Fibroblast of skin of right biceps (primary cell): ENCODE data around the gene HEG1.

ENCODE experiments used
- DNase-seq: peaks from one replicate; pipeline ENCODE4 v3.0.0-alpha.2; 2013

Gene HEG1

GRCh38 chr3:125043599-125044151 lies 12.1 kb downstream of the HEG1 start:
- DNase-seq: no peak

DNA sequence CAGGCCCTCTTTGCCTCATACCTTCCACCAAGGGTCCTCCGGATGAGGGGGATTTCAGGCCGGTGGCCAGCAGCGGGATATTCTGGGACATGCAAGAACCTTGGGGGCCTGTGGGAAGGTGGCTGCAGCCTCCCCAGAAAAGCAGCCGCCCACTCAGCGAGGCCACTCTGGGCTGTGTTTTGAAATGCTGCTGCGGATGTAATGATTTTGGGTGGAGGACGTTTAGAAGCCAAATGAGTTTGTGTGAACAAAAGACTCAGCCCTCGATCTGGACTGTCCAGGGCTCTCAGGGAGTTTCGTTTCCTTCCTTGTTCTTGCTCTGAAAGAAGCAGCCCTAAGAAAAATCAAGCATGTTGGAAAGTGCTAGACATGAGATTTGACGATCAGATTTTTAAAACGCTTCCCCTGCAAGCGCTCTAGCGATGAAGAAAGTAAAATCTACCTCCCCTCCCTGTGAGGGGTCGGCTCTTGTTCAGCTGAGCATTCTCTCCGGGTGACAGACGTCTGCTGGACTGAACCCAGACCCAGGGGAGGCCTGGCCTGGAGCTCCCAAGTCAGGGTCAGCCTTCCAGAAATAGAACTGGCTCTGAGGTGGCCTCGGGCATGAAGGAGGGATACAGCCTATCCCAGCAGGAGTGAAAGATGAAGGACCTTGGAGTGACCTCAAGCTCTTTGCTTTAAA lies 12.9 kb downstream of the HEG1 start:
- no peak for DNase-seq

DNA sequence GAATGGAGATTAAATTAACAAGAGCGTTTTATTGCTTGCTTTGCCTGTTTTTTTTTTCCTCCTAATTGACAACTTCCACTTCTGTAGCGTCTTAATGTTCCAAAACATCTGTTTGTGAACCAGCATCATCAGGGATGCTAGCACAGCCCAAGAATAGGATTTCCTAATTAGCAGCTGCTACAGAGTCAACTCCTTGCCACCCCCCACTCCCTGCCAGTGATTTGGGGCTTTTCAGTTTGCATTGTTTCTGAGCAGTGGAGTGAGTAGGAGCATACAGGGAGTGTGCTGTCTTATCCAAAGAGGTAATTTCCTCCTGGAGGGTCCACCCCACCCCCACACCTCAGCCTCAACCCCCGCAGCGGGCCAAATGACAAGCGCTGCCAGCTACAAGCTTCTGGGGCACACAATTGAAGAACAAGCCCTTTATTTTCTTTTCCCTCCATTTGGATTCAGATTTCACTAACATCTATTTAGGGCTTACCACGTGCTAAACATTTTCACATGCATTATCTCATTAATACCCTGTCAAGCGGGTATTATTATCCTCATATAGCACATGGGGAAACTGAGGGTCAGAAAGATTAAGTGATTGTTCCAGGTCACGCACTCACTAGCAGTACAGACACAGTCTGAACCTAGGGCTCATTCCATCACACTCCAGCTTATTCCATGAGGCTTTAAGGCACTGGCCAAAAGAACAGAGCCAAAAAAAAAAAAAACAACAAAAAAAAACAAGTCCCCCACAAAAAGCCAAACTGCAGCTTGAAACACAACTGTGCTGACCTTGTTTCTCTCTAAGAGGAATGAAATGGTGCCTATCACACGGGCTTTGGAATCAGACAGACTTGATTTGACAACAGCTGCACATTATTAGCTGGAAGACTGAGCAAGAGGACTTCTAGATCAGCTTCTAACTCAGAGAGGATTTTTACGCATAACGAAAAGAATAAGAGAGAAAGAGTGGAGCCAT lies 16.4 kb downstream of the HEG1 start:
- DNase-seq: no peak

GRCh38 chr3:125037498-125038150 lies 18.2 kb downstream of the HEG1 start:
- no peak for DNase-seq

DNA sequence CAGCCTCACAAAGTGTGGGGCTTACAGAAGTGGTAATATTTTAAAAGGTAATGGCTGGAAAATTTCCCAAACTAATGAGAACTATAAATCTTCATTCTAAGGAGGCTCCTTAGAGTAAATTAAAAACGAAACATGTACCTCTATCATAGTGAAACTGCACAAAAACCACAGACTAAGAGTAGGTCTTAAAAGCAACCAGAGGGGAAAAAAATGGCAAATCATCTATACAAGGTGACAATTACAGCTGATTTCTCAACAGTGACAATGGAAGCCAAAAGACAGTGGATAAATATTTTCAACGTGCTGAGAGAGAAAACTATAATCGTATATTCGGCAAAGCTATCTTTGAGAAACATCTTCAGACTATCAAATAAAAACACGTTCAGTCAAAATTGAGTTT lies 20.6 kb downstream of the HEG1 start:
- no peak for DNase-seq

- DNase-seq: no peak
Observed at GRCh38 chr3:125033616-125034015, 22.2 kb downstream of the HEG1 start.

- DNase-seq: no peak
Observed at GRCh38 chr3:125033135-125033534, 22.7 kb downstream of the HEG1 start.

DNA sequence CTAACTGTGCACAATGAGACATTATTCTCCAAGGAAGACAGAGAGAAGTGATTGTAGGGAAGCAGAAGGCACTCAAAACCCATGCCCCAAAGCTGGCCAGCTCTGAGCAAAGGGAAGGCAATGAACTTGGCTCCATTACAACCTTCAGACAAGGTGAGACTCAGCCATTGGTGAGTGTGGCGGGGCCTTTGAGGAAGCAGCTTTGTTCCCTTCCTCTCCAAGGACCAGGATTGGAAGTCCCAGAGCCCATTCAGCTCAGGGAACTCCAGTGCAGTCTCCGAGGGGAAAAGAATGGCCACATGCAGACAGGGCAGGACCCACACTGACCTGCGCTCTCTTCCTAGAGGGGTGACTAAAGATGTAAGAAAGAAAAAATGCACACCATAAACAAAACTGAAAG lies 23.1 kb downstream of the HEG1 start:
- no peak for DNase-seq

GRCh38 chr3:125032100-125032643 lies 23.6 kb downstream of the HEG1 start:
- DNase-seq: peak; percentile 71

GRCh38 chr3:125031544-125031943 lies 24.3 kb downstream of the HEG1 start:
- DNase-seq: no peak

- DNase-seq: no peak
Observed at GRCh38 chr3:125028657-125029056, 27.1 kb downstream of the HEG1 start.

DNA sequence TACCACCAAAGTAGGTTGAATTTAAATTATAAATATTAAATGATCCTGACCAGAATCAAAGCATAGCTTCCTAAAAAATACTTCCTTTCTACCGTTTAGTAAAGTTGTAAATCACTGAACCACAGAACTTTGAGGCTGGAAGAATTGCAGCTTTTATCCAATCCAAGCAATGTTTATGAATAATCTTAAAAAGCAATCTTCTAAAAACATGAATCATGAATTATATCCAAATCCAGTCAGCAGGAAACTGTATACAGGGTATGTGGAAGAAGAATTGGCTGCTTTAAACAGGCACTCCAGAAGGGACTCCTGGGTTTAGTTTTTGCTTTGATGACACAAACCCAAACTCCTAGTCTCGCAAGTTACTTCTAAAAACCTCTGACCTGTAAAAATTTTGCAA lies 30.2 kb downstream of the HEG1 start:
- DNase-seq: peak; percentile 50

DNA sequence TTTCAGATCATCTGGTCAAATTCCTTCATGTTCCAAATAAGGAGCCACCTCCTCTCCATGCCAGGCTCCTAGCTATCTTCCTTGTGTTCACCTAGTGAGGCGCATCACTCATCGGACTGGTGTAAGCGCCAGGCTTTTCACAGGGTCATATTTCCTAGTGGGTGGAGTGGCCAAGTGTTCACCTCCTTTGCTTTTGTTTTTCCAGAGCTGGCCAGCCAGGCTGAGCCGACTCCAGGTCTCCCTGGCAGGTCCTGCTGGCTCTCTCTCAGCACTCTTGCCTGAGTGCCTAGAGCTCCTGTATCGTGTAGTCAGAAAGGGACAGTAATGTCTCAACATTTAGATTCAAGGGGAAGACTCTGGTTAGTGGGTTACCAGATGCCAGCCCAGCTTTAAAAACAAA lies 31.0 kb downstream of the HEG1 start:
- DNase-seq: no peak

GRCh38 chr3:125023833-125024555 lies 31.8 kb downstream of the HEG1 start:
- DNase-seq: no peak

DNA sequence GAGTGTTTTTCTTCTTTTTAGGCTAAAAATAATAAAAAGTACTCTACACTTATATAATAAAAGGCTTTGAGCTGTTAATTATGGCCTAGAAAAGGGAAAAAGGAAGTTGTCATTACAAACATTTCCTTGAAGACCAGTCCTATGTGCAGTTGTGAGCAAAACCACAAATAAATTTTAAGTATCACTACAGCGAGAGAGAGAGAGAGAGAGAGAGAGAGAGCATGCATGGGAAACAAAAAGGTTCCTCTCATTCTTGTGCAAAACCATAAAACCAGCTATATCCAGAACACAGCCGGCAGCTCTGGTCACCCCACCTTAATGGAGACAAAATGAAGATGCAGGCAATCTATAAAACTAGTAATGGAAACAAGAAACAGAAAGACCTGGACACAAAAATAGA lies 33.6 kb downstream of the HEG1 start:
- DNase-seq: no peak

- DNase-seq: no peak
Observed at GRCh38 chr3:125019271-125019670, 36.5 kb downstream of the HEG1 start.

- no peak for DNase-seq
Observed at GRCh38 chr3:125017406-125017805, 38.4 kb downstream of the HEG1 start.

- DNase-seq: no peak
Observed at GRCh38 chr3:125014570-125015179, 41.1 kb downstream of the HEG1 start.

DNA sequence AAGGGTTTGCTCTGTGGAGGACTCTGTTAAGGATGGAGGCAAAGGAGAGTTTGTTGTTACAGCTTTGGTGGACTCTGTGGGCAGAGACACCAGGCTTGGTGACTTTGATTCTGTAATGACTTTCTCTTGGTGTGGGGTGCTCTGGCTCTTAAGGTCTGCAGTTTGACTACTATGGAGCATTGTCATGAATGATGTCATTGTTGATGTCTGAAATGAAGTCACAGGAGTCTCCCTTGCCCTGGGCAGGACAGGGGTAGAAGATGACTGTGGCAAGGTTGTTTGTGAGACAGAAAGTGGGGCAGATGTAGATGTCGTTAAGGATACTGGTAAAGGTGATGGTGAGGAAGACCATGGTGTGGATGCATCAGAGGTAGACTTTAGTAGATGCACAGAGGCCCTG lies 42.7 kb downstream of the HEG1 start:
- DNase-seq: no peak

- peak; percentile 21 for DNase-seq
Observed at GRCh38 chr3:125011941-125012340, 43.9 kb downstream of the HEG1 start.

DNA sequence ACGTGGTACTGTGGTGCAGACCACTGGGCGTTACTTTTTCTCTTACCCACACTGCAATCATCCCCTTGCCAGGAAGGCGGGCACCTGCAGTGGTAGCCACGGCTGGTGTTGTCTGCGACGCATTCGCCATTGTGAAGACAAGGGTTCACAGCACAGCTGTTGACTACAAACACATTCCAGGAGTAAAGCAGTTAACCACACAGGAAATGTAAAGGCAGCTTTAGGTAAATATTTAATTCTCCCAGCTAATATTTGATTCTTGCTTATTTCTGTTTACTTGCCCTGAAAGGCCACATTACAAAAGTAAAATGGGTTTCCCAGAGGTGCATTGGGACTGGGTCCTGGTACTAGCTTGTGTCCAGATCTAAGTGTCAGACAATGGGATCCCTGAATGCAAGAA lies 45.4 kb downstream of the HEG1 start:
- DNase-seq: no peak

- DNase-seq: no peak
Observed at GRCh38 chr3:125008766-125009165, 47.0 kb downstream of the HEG1 start.
